LoVo (cell line): Measurements from ENCODE around the gene BICC1.

Source experiments
- DNase-seq: peaks from one replicate; pipeline ENCODE4 v3.0.0-alpha.2; 2016; ENCODE audit warnings: low spot score

BICC1 gene

GRCh38 chr10:58516119-58516518 is 3.4 kb downstream of the BICC1 start:
- DNase-seq: peak; percentile 27

DNA sequence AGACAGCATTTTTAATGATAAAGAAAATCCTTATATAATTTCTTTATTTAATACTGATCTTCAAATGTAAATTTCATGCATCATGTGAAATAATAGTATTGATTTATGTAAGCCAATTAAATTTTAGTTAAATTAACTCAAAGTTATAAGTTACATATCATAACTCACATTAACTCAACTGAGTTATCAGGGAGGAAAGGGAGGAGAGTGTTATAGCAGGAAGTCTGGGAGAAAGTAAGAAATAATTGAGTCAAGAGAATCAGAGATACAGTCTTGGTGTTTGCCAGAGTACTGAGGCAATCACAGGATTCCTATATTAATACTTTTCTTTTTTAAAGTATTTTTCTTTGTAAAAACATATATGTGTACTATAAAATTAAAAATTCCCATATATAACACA is 4.0 kb downstream of the BICC1 start:
- no peak for DNase-seq

GRCh38 chr10:58517081-58517480 is 4.4 kb downstream of the BICC1 start:
- DNase-seq: no peak

DNA sequence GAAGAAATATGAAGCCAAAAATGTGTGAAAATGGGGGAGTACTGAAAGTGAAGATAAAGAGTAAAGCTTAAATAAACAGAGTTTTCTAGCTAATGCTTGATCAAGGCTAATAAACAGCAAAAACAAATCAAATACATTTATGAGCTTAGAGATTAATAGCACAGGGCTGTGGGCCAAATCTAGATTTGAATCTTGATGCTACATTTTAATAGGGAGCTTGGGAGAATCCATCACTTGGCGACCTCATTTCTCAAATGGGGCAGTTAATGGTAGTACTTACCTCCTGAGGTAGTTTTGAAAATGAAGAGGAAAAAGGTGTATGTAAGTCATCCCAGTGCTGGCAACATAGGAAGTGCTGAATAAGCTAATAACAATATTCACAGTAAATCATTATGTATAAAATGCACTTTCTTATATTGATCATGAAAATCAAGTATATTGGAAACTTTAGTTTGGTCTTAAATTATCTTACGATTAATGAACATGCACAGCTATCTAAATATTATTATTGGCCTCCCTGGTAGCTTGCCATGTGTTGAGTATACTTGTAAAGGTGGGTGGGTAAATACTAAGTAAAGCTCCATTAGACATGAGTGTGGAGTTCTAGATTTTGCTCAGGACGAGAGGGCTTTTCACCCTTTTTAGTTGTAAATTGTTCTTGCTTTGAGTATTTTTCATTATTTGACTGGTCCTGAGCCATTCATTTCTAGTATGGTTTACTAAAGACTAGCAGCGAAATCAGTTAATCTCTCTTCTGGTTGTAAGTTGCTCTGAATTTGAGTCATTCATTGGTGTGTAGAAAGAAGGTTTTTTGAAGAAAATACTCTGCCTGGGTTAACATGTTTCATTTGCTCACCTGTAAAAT is 5.1 kb downstream of the BICC1 start:
- no peak for DNase-seq

- DNase-seq: no peak
Measured at GRCh38 chr10:58518775-58519174, 6.1 kb downstream of the BICC1 start.

GRCh38 chr10:58529077-58529728 is 16.5 kb downstream of the BICC1 start:
- DNase-seq: no peak

- peak; percentile 70 for DNase-seq
Measured at GRCh38 chr10:58531084-58531695, 18.5 kb downstream of the BICC1 start.

- DNase-seq: no peak
Measured at GRCh38 chr10:58535311-58535710, 22.6 kb downstream of the BICC1 start.

DNA sequence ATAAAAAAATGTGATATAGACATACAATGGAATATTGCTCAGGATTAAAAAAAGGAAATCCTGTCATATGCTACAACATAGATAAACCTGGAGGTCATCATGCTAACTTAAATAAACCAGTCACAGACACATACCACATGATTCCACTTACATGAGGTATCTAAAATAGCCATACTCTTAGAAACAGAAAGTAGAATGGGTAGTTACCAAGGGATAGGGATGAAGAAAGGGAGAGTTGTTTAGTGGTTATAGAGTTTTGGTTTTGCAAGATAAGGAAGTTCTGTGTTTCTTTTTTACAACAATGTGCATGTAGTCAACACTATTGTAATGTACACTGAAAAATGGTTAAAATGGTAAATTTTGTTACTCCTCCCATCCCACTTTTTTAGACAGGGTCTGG is 30.5 kb downstream of the BICC1 start:
- no peak for DNase-seq

- DNase-seq: no peak
Measured at GRCh38 chr10:58544135-58544534, 31.5 kb downstream of the BICC1 start.

DNA sequence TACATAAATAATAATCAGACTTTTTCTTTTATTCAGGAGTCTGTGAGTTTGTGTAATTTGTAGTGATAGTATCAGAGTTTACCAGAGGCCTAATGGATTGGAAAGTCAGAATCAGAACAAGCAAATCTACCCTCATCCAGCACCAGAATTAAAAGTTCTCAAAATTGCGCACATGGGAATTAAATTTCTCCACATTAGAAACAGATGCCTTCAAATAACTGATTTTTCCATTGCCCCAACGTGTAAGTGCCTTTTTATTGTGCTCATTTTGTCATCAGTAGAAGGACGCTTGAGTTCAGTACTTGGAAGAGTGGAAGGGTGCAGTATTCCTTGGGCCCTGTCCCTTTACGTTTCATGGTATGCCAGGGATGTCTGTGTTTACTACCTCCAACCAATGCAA is 32.8 kb downstream of the BICC1 start:
- no peak for DNase-seq

GRCh38 chr10:58546137-58546536 is 33.5 kb downstream of the BICC1 start:
- no peak for DNase-seq

DNA sequence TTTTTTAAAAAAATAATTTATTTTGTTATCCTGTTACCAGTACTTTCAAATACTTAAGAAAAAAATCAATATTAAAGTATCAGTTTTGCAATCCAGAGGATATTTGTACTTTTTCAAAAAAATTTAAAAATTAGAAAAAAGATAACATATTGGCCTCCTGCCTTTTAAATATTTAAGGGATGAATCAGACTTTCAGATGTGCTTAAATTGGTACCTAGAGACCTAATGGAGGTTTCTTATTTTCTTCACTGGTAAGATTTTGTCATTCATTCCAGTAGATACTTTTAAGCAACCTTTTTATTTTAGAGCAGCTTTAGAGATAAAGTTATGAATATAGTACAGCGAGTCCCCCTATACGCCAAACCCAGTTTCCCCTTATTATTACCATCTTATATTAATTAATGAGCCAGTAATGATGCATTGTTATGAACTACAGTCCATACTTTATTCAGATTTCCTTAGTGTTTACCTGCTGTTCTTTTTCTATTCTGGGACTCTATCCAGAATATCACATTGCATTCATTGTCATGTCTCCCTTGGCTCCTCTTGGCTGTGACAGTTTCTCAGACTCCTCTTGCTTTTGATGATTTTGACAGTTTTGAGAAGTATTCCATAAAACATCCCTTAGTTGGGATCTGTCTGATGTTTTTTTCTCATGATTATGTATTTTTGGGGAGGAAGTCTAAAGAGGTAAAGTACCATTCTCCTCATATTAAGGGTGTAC is 34.2 kb downstream of the BICC1 start:
- DNase-seq: no peak

GRCh38 chr10:58547963-58548362 is 35.3 kb downstream of the BICC1 start:
- no peak for DNase-seq

DNA sequence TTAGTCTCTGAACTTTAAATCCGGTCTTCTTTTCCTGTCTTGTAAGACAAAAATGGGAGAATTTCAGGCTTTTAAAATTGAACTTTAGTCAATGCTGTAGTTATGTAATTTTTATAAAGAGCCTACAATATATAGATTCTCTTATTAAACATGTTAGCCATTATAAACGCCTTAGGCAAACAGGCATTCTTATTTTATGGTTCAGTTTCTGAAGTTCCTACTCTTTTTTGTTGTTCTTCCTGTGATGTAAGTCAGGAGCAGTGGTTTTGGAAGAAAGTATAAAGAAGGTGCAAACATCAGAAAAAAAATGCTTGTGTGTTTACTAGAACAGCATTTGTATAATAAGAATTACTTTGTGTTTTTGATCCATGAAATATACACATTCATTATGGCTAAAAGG is 41.6 kb downstream of the BICC1 start:
- DNase-seq: no peak

DNA sequence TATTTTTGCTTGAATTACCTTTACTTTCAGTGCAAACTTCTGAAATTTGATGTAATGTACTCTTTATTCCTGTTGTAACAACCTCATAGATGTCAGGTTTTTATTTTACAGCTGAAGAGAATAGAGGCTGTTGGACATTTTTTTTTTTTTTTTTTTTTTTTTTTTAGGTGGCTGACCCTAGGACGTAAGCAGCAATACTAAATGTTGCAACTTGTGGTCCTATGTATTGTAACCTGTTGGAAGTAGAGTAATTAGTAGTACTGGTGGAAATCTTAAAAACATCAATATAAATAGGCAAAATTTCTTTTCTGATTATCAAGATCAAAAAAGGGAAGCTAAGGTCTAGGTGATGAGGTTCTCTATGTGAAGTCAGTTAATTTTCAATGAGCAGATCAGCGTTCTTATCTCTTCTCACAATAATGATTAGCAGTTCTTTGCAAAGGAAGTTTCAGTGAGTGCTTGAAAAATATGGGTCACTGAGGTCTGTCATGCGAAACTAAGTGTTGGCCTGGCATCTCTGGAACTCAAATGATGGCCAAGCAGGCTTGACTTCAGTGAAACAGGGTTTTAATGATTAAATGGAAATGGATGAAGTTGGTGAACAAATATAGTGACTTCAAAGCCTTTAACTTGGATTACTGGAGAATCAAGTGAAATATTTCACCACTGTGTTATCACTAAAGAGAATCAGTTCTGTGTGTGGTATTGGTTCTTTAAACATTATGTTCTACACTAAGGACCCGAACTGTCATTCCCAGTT is 42.7 kb downstream of the BICC1 start:
- DNase-seq: no peak

- no peak for DNase-seq
Measured at GRCh38 chr10:58555930-58556311, 43.2 kb downstream of the BICC1 start.

DNA sequence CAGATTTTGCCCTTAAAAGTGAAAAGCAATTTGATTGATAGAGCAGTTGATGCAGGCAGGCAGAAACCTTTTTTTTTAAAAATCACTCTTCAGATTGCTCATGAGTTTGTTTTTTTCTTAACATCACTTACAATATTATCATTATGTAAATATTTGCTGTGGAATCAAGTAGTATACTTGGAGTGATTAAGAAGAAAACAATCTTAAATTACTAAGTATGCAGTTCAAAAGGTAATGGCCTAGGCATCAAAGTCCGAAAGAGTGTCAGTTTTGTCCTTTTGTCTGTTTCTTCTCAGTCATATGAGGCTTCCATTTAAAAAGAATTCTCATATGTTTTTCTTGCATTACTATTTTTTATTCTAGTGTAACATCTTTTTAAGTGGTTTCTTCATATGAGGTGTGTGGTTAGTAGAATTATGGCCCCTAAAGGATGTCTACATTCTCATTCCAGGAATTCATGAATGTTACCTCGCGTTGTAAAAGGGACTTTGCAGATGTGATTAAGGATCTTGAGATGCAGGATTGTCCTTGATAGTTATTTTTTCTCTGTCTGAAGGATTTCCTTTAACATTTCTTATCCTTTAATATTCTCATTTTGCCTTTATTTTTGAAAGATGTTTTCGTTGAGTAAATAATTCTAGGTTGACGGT is 44.0 kb downstream of the BICC1 start:
- peak; percentile 17 for DNase-seq

DNA sequence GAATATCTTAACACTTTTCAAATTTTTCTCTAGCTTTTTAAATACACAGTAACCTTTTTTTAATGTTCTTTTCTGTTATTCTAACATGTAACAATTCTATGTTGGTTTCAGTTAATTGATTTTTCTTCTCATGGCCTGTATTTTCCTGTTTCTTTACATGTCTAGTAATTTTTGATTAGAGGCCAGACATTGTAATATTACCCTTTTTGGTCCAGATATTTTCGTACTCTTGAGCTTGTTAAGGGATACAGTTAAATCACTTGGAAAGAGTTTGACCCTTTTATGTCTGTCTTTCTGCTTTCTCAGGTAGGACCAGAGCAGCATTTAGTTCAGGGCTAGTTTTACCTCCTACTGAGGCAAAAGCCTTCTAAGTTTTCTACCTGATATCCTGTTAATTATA is 45.0 kb downstream of the BICC1 start:
- DNase-seq: no peak

DNA sequence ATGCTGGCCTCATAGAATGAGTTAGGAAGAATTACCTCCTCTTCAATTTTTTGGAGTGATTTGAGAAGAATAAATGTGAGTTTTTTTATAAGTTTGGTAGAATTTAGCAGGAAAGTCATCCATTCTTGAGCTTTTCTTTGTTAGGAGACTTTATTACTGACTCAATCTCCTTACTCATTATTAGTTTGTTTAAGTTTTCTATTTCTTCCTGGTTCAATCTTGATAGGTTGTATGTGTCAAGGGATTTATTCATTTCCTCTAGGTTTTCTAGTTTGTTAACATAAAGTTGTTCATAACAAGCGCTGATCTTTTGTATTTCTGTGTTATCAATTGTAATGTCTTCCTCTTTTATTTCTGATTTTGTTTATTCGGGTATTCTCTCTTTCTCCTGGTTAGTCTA is 47.4 kb downstream of the BICC1 start:
- no peak for DNase-seq

GRCh38 chr10:58565271-58565670 is 52.6 kb downstream of the BICC1 start:
- DNase-seq: no peak
